ENCODE results near the gene TBC1D5. TPM values are rescaled to one million over a fixed set of nuclear protein-coding genes. Genes with fewer than 3 reads are reported as not detected.

The TBC1D5 gene
- total RNA-seq, 1 experiment from 2014 or later, result 33.9 TPM

GRCh38 chr3:17422636-17423035, 319.8 kb downstream of the TBC1D5 start (continued):
- no peak for TF ChIP-seq RAD21 (IDR thresholded peaks at IDR 0.05; ENCODE audit: low read depth)
- TF ChIP-seq CEBPB (IDR thresholded peaks at IDR 0.05; ENCODE audit: low read depth), result no peak
- TF ChIP-seq SRF (IDR thresholded peaks at IDR 0.05; ENCODE audit: low read depth), result no peak
- TF ChIP-seq FOSL1 (IDR thresholded peaks at IDR 0.05; ENCODE audit: low read depth), result no peak
- TF ChIP-seq SP1 (IDR thresholded peaks at IDR 0.05; ENCODE audit: low read depth), result no peak
- no peak for TF ChIP-seq ELF1 (IDR thresholded peaks at IDR 0.05; ENCODE audit: borderline replicate concordance, low read depth)
- TF ChIP-seq ZBTB33 (IDR thresholded peaks at IDR 0.05; ENCODE audit: extremely low read depth, insufficient replicate concordance, low read length), result no peak

- Histone ChIP-seq H3K4me1 (ENCODE audit: control insufficient read depth in 1 of 2, insufficient read depth in 2 of 2, low read length in 2 of 2) (no peaks in the 10 kb centered on the region), H3K4me2 (ENCODE audit: low read length) (no peak overlapping the region), H3K79me2 (ENCODE audit: insufficient read depth, low read length) (no peaks in the 10 kb centered on the region), H3K9me2 (ENCODE audit: insufficient read depth) (no peaks in the 10 kb centered on the region), H4K20me1 (ENCODE audit: insufficient read depth) (no peaks in the 10 kb centered on the region), H3K27me3 (ENCODE audit: insufficient read depth, low read length) (no peaks in the 10 kb centered on the region), H3K4me3 (replicated peaks in 1 of 2; ENCODE audit: low read depth in 1 of 2, low read length in 2 of 2) (no peak overlapping the region), H3K27ac (ENCODE audit: low read depth, low read length) (no peak overlapping the region), H3K36me3 (ENCODE audit: control insufficient read depth in 1 of 2, insufficient read depth in 2 of 2, low read length in 2 of 2) (no peaks in the 10 kb centered on the region), H3K9me3 (ENCODE audit: control insufficient read depth in 1 of 2, insufficient read depth in 1 of 2, low read depth in 1 of 2, low read length in 2 of 2) (no peaks in the 10 kb centered on the region), H2AFZ (ENCODE audit: low read depth, low read length, poor library complexity, severe bottlenecking) (no peak overlapping the region), H3K9ac (ENCODE audit: low read length) (no peak overlapping the region)
- intact Hi-C loops (cut with micrococcal nuclease), result no loop called here
- ATAC-seq (no peak), DNase-seq (ENCODE audit: low read depth, low spot score) (no peak)
- ChIA-PET POLR2A (no interaction called here), RAD21 (ENCODE audit: low non-redundant PET in 1 of 2, low total read pairs in 2 of 2, uncharacterized antibody in 2 of 2, unreplicated experiment in 2 of 2) (no interaction called here), CTCF (no interaction called here)
- no TSS peak for BruUV-seq (replicated peaks)
- no peak for TF ChIP-seq MAX (IDR thresholded peaks at IDR 0.05)
Observed at GRCh38 chr3:17420668-17421067, 321.8 kb downstream of the TBC1D5 start.

Measured in HCT116 (cell line).